WTC11 (cell line): Measurements from ENCODE around the gene LRRC70. TPM values are rescaled to one million over a fixed set of nuclear protein-coding genes. Genes with fewer than 3 reads are reported as not detected.

Experiments used
- ATAC-seq: fragments of 200-7000 bp; cut with Tn5 transposase; 2 replicates; pipeline ENCODE4 v1.10.0; 2021; ENCODE audit warnings: mild to moderate bottlenecking, moderate library complexity
- CTCF ChIA-PET: fragments of 300-600 bp; sonication (Branson Sonifier 250); formaldehyde crosslinking; loops from one replicate; lab custom pipeline; 2021; ENCODE audit warnings: antibody characterized with exemption; lab: Charles Lee
- POLR2A ChIA-PET: fragments of 350-600 bp; sonication (Branson Sonifier 250); formaldehyde crosslinking; loops from one replicate; lab custom pipeline; 2021; ENCODE audit warnings: antibody characterized with exemption; lab: Charles Lee
- DNase-seq: peaks from one replicate; pipeline ENCODE4 v3.0.0; 2021; ENCODE audit warnings: low spot score
- H3K27ac Mint-ChIP-seq: 2 replicates; pipeline ENCODE4 v1.8.0; 2021; ENCODE audit warnings: mixed read lengths
- H3K27me3 Mint-ChIP-seq: 2 replicates; pipeline ENCODE4 v1.8.0; 2021; ENCODE audit warnings: low read depth, mild to moderate bottlenecking, moderate library complexity, mixed read lengths
- H3K36me3 Mint-ChIP-seq: 2 replicates; pipeline ENCODE4 v1.8.0; 2021; ENCODE audit warnings: mixed read lengths
- H3K4me1 Mint-ChIP-seq: 2 replicates; pipeline ENCODE4 v1.8.0; 2022; ENCODE audit warnings: mixed read lengths
- H3K4me3 Mint-ChIP-seq: 2 replicates; pipeline ENCODE4 v1.8.0; 2021; ENCODE audit warnings: mild to moderate bottlenecking, moderate library complexity, mixed read lengths
- H3K9me3 Mint-ChIP-seq: 2 replicates; pipeline ENCODE4 v1.8.0; 2021; ENCODE audit warnings: mixed read lengths
- E2F4 ChIP-seq: sonication (generic); formaldehyde crosslinking; IDR thresholded peaks from 2 replicates; pipeline ENCODE4 v1.8.1; 2022; ENCODE audit warnings: low read depth, mild to moderate bottlenecking, moderate library complexity, missing genetic modification reagents, borderline replicate concordance
- EMX1 ChIP-seq: fragments of 250-450 bp; sonication (Bioruptor Pico); IDR thresholded peaks from 2 replicates; pipeline ENCODE4 v1.8.0; 2021; ENCODE audit warnings: mild to moderate bottlenecking
- ESRRA ChIP-seq: sonication (generic); formaldehyde crosslinking; IDR thresholded peaks from 2 replicates; pipeline ENCODE4 v1.8.1; 2022; ENCODE audit warnings: mild to moderate bottlenecking, missing genetic modification reagents, borderline replicate concordance
- FOXJ3 ChIP-seq: sonication (generic); formaldehyde crosslinking; IDR thresholded peaks from 2 replicates; pipeline ENCODE4 v1.9.0; 2021; ENCODE audit warnings: missing genetic modification reagents, mild to moderate bottlenecking, borderline replicate concordance
- FOXP1 ChIP-seq: sonication (generic); formaldehyde crosslinking; IDR thresholded peaks from 2 replicates; pipeline ENCODE4 v1.8.0; 2022; ENCODE audit warnings: missing genetic modification reagents, mild to moderate bottlenecking, moderate library complexity, borderline replicate concordance
- GABPB1 ChIP-seq: sonication (generic); formaldehyde crosslinking; IDR thresholded peaks from 2 replicates; pipeline ENCODE4 v1.8.1; 2023; ENCODE audit warnings: mild to moderate bottlenecking, missing genetic modification reagents
- HMGA2 ChIP-seq: fragments of 250-450 bp; sonication (Bioruptor Pico); IDR thresholded peaks from 2 replicates; pipeline ENCODE4 v1.4.0; 2021; ENCODE audit warnings: mild to moderate bottlenecking, moderate library complexity
- JAZF1 ChIP-seq: fragments of 250-450 bp; sonication (Bioruptor Pico); IDR thresholded peaks from 2 replicates; pipeline ENCODE4 v1.9.0; 2021; ENCODE audit warnings: moderate library complexity, mild to moderate bottlenecking, inconsistent platforms
- KAT7 ChIP-seq: sonication (generic); formaldehyde crosslinking; IDR thresholded peaks from 2 replicates; pipeline ENCODE4 v1.8.1; 2023; ENCODE audit warnings: missing genetic modification reagents, mild to moderate bottlenecking, borderline replicate concordance
- NR2C2 ChIP-seq: sonication (generic); formaldehyde crosslinking; IDR thresholded peaks from 2 replicates; pipeline ENCODE4 v1.8.0; 2022; ENCODE audit warnings: mild to moderate bottlenecking, missing genetic modification reagents
- NR3C1 ChIP-seq: sonication (generic); formaldehyde crosslinking; conservative IDR thresholded peaks from 2 replicates; pipeline ENCODE4 v1.8.1; 2023; ENCODE audit warnings: low read depth, mild to moderate bottlenecking, missing genetic modification reagents
- OVOL2 ChIP-seq: fragments of 250-450 bp; sonication (Bioruptor Pico); IDR thresholded peaks from 2 replicates; pipeline ENCODE4 v1.9.0; 2021; ENCODE audit warnings: mild to moderate bottlenecking, borderline replicate concordance
- PRDM15 ChIP-seq: sonication (generic); formaldehyde crosslinking; IDR thresholded peaks from 2 replicates; pipeline ENCODE4 v1.8.0; 2022; ENCODE audit warnings: missing genetic modification reagents
- RELA ChIP-seq: sonication (generic); formaldehyde crosslinking; IDR thresholded peaks from 2 replicates; pipeline ENCODE4 v1.8.1; 2022; ENCODE audit warnings: missing genetic modification reagents, mild to moderate bottlenecking, borderline replicate concordance
- SMAD3 ChIP-seq: sonication (generic); formaldehyde crosslinking; IDR thresholded peaks from 2 replicates; pipeline ENCODE4 v1.8.0; 2022; ENCODE audit warnings: missing genetic modification reagents, mild to moderate bottlenecking, borderline replicate concordance
- ZBTB21 ChIP-seq: sonication (generic); formaldehyde crosslinking; IDR thresholded peaks from 2 replicates; pipeline ENCODE4 v1.8.1; 2023; ENCODE audit warnings: mild to moderate bottlenecking, missing genetic modification reagents, borderline replicate concordance
- ZMAT4 ChIP-seq: fragments of 250-450 bp; sonication (Bioruptor Pico); IDR thresholded peaks from 2 replicates; pipeline ENCODE4 v1.9.0; 2021; ENCODE audit warnings: mild to moderate bottlenecking
- ZNF138 ChIP-seq: sonication (generic); formaldehyde crosslinking; conservative IDR thresholded peaks from 2 replicates; pipeline ENCODE4 v1.8.1; 2022; ENCODE audit warnings: mild to moderate bottlenecking, moderate library complexity, missing genetic modification reagents
- ZNF232 ChIP-seq: sonication (generic); formaldehyde crosslinking; IDR thresholded peaks from 2 replicates; pipeline ENCODE4 v1.8.0; 2022; ENCODE audit warnings: mild to moderate bottlenecking, missing genetic modification reagents
- ZNF317 ChIP-seq: sonication (generic); formaldehyde crosslinking; IDR thresholded peaks from 2 replicates; pipeline ENCODE4 v1.8.1; 2023; ENCODE audit warnings: low read depth, mild to moderate bottlenecking, moderate library complexity, missing genetic modification reagents, borderline replicate concordance
- ZNF671 ChIP-seq: fragments of 250-450 bp; sonication (Bioruptor Pico); IDR thresholded peaks from 2 replicates; pipeline ENCODE4 v1.8.0; 2021; ENCODE audit warnings: mild to moderate bottlenecking
- total RNA-seq: library from RNA; stranded (reverse); gene quantifications from 3 replicates; pipeline ENCODE4 v1.2.3, GENCODE V29; 2021
- TF ChIP-seq, protein P1 (sequence below): sonication (generic); formaldehyde crosslinking; IDR thresholded peaks from 2 replicates; pipeline ENCODE4 v1.8.1; 2022; ENCODE audit warnings: low read depth, missing genetic modification reagents, borderline replicate concordance
- TF ChIP-seq, protein P2 (sequence below): fragments of 250-450 bp; sonication (Bioruptor Pico); IDR thresholded peaks from 2 replicates; pipeline ENCODE4 v1.9.0; 2021; ENCODE audit warnings: mild to moderate bottlenecking, borderline replicate concordance
- TF ChIP-seq, protein P3 (sequence below): sonication (generic); formaldehyde crosslinking; IDR thresholded peaks from 2 replicates; pipeline ENCODE4 v1.8.1; 2022; ENCODE audit warnings: missing genetic modification reagents, borderline replicate concordance

The LRRC70 gene
- total RNA-seq, 1 experiment from 2014 or later: 0.37 TPM

- H3K27me3 Mint-ChIP-seq: no peaks in the 10 kb centered on the region
- TF ChIP-seq GABPB1 (CRISPR knock-in tag): no peak
- TF ChIP-seq EMX1 (CRISPR knock-in tag): no peak
- no peak for TF ChIP-seq HMGA2
- TF ChIP-seq SMAD3 (CRISPR knock-in tag): no peak
- no peak for TF ChIP-seq E2F4 (CRISPR knock-in tag)
- TF ChIP-seq ZBTB21: no peak
- TF ChIP-seq, protein P1, sequence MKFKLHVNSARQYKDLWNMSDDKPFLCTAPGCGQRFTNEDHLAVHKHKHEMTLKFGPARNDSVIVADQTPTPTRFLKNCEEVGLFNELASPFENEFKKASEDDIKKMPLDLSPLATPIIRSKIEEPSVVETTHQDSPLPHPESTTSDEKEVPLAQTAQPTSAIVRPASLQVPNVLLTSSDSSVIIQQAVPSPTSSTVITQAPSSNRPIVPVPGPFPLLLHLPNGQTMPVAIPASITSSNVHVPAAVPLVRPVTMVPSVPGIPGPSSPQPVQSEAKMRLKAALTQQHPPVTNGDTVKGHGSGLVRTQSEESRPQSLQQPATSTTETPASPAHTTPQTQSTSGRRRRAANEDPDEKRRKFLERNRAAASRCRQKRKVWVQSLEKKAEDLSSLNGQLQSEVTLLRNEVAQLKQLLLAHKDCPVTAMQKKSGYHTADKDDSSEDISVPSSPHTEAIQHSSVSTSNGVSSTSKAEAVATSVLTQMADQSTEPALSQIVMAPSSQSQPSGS (CRISPR knock-in tag): no peak
- TF ChIP-seq, protein P2, sequence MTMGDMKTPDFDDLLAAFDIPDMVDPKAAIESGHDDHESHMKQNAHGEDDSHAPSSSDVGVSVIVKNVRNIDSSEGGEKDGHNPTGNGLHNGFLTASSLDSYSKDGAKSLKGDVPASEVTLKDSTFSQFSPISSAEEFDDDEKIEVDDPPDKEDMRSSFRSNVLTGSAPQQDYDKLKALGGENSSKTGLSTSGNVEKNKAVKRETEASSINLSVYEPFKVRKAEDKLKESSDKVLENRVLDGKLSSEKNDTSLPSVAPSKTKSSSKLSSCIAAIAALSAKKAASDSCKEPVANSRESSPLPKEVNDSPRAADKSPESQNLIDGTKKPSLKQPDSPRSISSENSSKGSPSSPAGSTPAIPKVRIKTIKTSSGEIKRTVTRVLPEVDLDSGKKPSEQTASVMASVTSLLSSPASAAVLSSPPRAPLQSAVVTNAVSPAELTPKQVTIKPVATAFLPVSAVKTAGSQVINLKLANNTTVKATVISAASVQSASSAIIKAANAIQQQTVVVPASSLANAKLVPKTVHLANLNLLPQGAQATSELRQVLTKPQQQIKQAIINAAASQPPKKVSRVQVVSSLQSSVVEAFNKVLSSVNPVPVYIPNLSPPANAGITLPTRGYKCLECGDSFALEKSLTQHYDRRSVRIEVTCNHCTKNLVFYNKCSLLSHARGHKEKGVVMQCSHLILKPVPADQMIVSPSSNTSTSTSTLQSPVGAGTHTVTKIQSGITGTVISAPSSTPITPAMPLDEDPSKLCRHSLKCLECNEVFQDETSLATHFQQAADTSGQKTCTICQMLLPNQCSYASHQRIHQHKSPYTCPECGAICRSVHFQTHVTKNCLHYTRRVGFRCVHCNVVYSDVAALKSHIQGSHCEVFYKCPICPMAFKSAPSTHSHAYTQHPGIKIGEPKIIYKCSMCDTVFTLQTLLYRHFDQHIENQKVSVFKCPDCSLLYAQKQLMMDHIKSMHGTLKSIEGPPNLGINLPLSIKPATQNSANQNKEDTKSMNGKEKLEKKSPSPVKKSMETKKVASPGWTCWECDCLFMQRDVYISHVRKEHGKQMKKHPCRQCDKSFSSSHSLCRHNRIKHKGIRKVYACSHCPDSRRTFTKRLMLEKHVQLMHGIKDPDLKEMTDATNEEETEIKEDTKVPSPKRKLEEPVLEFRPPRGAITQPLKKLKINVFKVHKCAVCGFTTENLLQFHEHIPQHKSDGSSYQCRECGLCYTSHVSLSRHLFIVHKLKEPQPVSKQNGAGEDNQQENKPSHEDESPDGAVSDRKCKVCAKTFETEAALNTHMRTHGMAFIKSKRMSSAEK (CRISPR knock-in tag): no peak
- no peak for TF ChIP-seq OVOL2 (CRISPR knock-in tag)
- TF ChIP-seq NR2C2 (CRISPR knock-in tag): no peak
- no peak for TF ChIP-seq ESRRA (CRISPR knock-in tag)
- no peak for TF ChIP-seq RELA (CRISPR knock-in tag)
- TF ChIP-seq JAZF1: no peak
- no peak for TF ChIP-seq FOXP1 (CRISPR knock-in tag)
- TF ChIP-seq, protein P3, sequence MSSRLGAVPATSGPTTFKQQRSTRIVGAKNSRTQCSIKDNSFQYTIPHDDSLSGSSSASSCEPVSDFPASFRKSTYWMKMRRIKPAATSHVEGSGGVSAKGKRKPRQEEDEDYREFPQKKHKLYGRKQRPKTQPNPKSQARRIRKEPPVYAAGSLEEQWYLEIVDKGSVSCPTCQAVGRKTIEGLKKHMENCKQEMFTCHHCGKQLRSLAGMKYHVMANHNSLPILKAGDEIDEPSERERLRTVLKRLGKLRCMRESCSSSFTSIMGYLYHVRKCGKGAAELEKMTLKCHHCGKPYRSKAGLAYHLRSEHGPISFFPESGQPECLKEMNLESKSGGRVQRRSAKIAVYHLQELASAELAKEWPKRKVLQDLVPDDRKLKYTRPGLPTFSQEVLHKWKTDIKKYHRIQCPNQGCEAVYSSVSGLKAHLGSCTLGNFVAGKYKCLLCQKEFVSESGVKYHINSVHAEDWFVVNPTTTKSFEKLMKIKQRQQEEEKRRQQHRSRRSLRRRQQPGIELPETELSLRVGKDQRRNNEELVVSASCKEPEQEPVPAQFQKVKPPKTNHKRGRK (CRISPR knock-in tag): no peak
- ATAC-seq: no peak
- H3K27ac Mint-ChIP-seq: no peak overlapping the region
- DNase-seq: no peak
- peaks cover 27% of the 10 kb centered on the region for H3K4me1 Mint-ChIP-seq
- no peaks in the 10 kb centered on the region for H3K9me3 Mint-ChIP-seq
- H3K36me3 Mint-ChIP-seq: peaks cover 14% of the 10 kb centered on the region
- POLR2A ChIA-PET: no interaction called here
- no peak overlapping the region for H3K4me3 Mint-ChIP-seq
- CTCF ChIA-PET: interaction anchor here (1.0 to 1.7 kb wide), 3 partner anchors 13 to 191 kb away, joined by 3 to 4 read pairs (median 4); no protein-coding TSS in a partner anchor
Measured at GRCh38 chr5:62590387-62590786, 11.8 kb downstream of the LRRC70 start.

DNA sequence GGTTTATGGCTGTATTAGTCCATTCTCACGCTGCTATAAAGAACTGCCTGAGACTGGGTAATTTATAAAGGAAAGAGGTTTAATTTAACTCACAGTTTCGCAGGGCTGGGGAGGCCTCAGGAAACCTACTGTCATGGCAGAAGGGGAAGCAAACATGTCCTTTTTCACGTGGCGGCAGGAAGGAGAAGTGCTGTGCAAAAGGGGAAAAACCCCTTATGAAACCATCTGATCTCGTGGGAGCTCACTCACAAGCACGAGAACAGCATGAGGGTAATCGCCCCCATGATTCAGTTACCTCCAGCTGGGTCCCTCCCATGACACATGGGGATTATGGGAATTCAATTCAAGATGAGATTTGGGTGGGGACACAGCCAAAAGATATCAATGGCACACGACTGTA lies 13.9 kb downstream of the LRRC70 start:
- DNase-seq: no peak
- ATAC-seq: no peak
- CTCF ChIA-PET: no interaction called here
- Mint-ChIP-seq H3K4me3 (no peak overlapping the region), H3K27me3 (no peaks in the 10 kb centered on the region), H3K9me3 (no peaks in the 10 kb centered on the region), H3K36me3 (peaks cover 14% of the 10 kb centered on the region), H3K27ac (peak overlapping the region; percentile 92; the same call in 1 of the 2 replicates), H3K4me1 (peaks cover 27% of the 10 kb centered on the region)
- POLR2A ChIA-PET: no interaction called here
- TF ChIP-seq FOXJ3 (CRISPR knock-in tag) (no peak), ZMAT4 (CRISPR knock-in tag) (no peak), PRDM15 (no peak), KAT7 (CRISPR knock-in tag) (no peak), ZNF232 (CRISPR knock-in tag) (no peak), NR3C1 (CRISPR knock-in tag) (no peak), ZNF138 (CRISPR knock-in tag) (no peak), RELA (CRISPR knock-in tag) (no peak), ZNF317 (CRISPR knock-in tag) (no peak), ZNF671 (CRISPR knock-in tag) (no peak), HMGA2 (no peak)
